ENCODE measurements around the gene FBN2. TPM values are rescaled to one million over a fixed set of nuclear protein-coding genes. Genes with fewer than 3 reads are reported as not detected.

Gene FBN2
- total RNA-seq, 1 experiment from 2014 or later, result 0.22 TPM

DNA sequence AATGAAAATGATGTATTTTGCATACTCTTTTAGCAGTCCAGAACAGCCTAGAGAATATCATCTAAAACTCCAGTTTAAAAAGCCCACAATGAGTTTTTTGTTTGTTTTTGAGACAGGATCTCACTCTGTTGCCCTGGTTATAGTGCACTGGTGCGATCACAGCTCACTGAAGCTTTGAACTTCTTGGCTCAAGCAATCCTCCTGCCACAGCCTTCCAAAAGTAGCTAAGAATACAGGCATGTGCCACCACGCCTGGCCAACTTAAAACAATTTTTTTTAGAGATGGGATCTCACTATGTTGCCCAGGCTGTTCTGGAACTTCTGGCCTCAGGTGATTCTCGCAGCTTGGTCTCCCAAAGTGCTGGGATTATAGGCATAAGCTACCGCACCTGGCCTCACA is 175.7 kb downstream of the FBN2 start:
- Histone ChIP-seq H3K27me3 (ENCODE audit: insufficient read depth, low read depth) (no peaks in the 10 kb centered on the region), H3K36me3 (ENCODE audit: low read depth) (no peaks in the 10 kb centered on the region), H3K4me3 (no peak overlapping the region), H3K79me2 (ENCODE audit: low read depth) (no peaks in the 10 kb centered on the region), H3K4me1 (replicated peaks; ENCODE audit: insufficient read depth) (no peaks in the 10 kb centered on the region), H4K20me1 (ENCODE audit: insufficient read depth) (no peaks in the 10 kb centered on the region), H3K4me2 (no peak overlapping the region), H2AFZ (no peak overlapping the region), H3K9me2 (ENCODE audit: insufficient read depth) (no peaks in the 10 kb centered on the region), H3K27ac (no peak overlapping the region), H3F3A (ENCODE audit: insufficient read depth, low read depth) (no peaks in the 10 kb centered on the region), H3K9me3 (ENCODE audit: insufficient read depth, low read depth) (no peaks in the 10 kb centered on the region)
- intact Hi-C loops (cut with micrococcal nuclease; ENCODE audit: unreplicated experiment), result no loop called here
- CTCF ChIA-PET, result no interaction called here
- TF ChIP-seq, protein P1, sequence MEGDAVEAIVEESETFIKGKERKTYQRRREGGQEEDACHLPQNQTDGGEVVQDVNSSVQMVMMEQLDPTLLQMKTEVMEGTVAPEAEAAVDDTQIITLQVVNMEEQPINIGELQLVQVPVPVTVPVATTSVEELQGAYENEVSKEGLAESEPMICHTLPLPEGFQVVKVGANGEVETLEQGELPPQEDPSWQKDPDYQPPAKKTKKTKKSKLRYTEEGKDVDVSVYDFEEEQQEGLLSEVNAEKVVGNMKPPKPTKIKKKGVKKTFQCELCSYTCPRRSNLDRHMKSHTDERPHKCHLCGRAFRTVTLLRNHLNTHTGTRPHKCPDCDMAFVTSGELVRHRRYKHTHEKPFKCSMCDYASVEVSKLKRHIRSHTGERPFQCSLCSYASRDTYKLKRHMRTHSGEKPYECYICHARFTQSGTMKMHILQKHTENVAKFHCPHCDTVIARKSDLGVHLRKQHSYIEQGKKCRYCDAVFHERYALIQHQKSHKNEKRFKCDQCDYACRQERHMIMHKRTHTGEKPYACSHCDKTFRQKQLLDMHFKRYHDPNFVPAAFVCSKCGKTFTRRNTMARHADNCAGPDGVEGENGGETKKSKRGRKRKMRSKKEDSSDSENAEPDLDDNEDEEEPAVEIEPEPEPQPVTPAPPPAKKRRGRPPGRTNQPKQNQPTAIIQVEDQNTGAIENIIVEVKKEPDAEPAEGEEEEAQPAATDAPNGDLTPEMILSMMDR (conservative IDR thresholded peaks at IDR 0.05), result no peak
- no peak for TF ChIP-seq EZH2 (IDR thresholded peaks at IDR 0.05; ENCODE audit: low read depth)
- no TSS peak for BruUV-seq (replicated peaks)
- POLR2A ChIA-PET (ENCODE audit: unreplicated experiment), result no interaction called here
- DNase-seq, result no peak

DNA sequence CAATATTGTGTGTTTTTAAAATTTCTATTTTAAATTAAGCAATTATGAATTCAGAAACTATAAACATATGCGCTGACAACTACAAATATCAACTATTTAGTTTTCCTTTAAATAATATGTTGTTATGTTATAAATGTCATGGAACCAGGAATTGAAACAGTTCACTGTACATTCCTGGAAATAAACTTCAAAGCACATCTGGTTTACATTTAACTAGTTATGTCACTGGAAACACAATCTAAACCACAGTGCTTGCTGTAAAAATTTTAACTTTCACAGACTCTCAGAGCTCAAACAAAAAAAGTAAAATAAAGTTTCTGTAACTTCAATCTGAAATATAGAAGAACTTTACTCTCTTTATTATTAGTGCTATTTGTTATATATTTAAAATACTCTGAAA is 179.2 kb downstream of the FBN2 start:
- no peaks in the 10 kb centered on the region for H3K4me1 ChIP-seq (replicated peaks; ENCODE audit: insufficient read depth)
- ChIA-PET POLR2A (ENCODE audit: unreplicated experiment) (no interaction called here), CTCF (no interaction called here)
- DNase-seq, result no peak
- no peak overlapping the region for H3K4me2 ChIP-seq
- no peaks in the 10 kb centered on the region for H3K36me3 ChIP-seq (ENCODE audit: low read depth)
- intact Hi-C loops (cut with micrococcal nuclease; ENCODE audit: unreplicated experiment), result no loop called here
- TF ChIP-seq EZH2 (IDR thresholded peaks at IDR 0.05; ENCODE audit: low read depth), result no peak
- H3K27me3 ChIP-seq (ENCODE audit: insufficient read depth, low read depth), result no peaks in the 10 kb centered on the region
- H3K4me3 ChIP-seq, result no peak overlapping the region
- H4K20me1 ChIP-seq (ENCODE audit: insufficient read depth), result no peaks in the 10 kb centered on the region
- no peak overlapping the region for H2AFZ ChIP-seq
- H3F3A ChIP-seq (ENCODE audit: insufficient read depth, low read depth), result no peaks in the 10 kb centered on the region
- no peaks in the 10 kb centered on the region for H3K9me3 ChIP-seq (ENCODE audit: insufficient read depth, low read depth)
- no peak overlapping the region for H3K27ac ChIP-seq
- H3K79me2 ChIP-seq (ENCODE audit: low read depth), result no peaks in the 10 kb centered on the region
- H3K9me2 ChIP-seq (ENCODE audit: insufficient read depth), result no peaks in the 10 kb centered on the region
- no TSS peak for BruUV-seq (replicated peaks)

DNA sequence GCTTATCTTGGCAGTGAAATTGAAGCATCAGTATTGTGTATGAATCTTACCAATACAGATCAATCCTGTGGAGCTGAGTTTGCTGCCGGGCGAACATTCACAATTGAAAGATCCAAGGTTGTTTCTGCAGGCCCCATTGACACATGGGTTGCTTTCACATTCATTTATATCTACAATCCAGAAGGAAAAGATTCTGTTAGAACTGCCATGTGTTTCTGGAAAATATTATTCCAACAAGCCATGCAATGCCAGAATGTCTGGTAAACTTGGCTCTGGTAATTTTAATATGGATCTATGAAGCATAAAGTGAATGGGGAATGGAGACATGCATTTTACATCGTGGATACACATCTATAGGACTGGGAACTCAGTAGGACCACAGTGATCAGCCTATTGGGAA is 180.8 kb downstream of the FBN2 start:
- H3K27me3 ChIP-seq (ENCODE audit: insufficient read depth, low read depth), result no peaks in the 10 kb centered on the region
- H3K27ac ChIP-seq, result no peak overlapping the region
- H3K9me2 ChIP-seq (ENCODE audit: insufficient read depth), result no peaks in the 10 kb centered on the region
- BruUV-seq (replicated peaks), result no TSS peak
- no peaks in the 10 kb centered on the region for H3K9me3 ChIP-seq (ENCODE audit: insufficient read depth, low read depth)
- no peaks in the 10 kb centered on the region for H4K20me1 ChIP-seq (ENCODE audit: insufficient read depth)
- H3K4me2 ChIP-seq, result no peak overlapping the region
- intact Hi-C loops (cut with micrococcal nuclease; ENCODE audit: unreplicated experiment), result no loop called here
- ChIA-PET CTCF (no interaction called here), POLR2A (ENCODE audit: unreplicated experiment) (no interaction called here)
- TF ChIP-seq, protein P1 (conservative IDR thresholded peaks at IDR 0.05), result no peak
- no peak for TF ChIP-seq EZH2 (IDR thresholded peaks at IDR 0.05; ENCODE audit: low read depth)
- H2AFZ ChIP-seq, result no peak overlapping the region
- H3K36me3 ChIP-seq (ENCODE audit: low read depth), result no peaks in the 10 kb centered on the region
- no peaks in the 10 kb centered on the region for H3K79me2 ChIP-seq (ENCODE audit: low read depth)
- no peaks in the 10 kb centered on the region for H3K4me1 ChIP-seq (replicated peaks; ENCODE audit: insufficient read depth)
- DNase-seq, result no peak
- H3F3A ChIP-seq (ENCODE audit: insufficient read depth, low read depth), result no peaks in the 10 kb centered on the region
- H3K4me3 ChIP-seq, result no peak overlapping the region

DNA sequence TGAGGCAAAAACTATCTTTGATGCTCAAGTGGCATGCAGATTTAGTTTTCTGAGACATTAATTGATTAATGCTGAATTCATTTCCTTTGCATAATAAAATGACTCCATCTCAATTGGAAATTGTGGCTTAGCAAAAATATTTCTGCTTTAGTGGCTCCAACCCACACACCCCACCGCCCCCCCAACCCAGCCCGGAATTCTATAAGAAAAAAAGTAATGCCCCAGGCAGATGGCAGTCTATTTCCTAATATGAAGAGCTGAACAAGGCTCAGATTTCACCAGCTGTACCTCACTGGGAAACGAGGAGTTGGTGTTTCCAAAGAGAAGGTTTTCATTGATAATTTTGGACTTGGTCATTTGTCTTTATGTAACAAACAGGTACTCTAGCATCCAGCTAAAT is 182.1 kb downstream of the FBN2 start:
- no peaks in the 10 kb centered on the region for H3K9me2 ChIP-seq (ENCODE audit: insufficient read depth)
- no peaks in the 10 kb centered on the region for H3K36me3 ChIP-seq (ENCODE audit: low read depth)
- POLR2A ChIA-PET (ENCODE audit: unreplicated experiment), result no interaction called here
- no peak overlapping the region for H3K27ac ChIP-seq
- H3K4me1 ChIP-seq (replicated peaks; ENCODE audit: insufficient read depth), result no peaks in the 10 kb centered on the region
- no peaks in the 10 kb centered on the region for H3F3A ChIP-seq (ENCODE audit: insufficient read depth, low read depth)
- no peak for DNase-seq
- H2AFZ ChIP-seq, result no peak overlapping the region
- CTCF ChIA-PET, result no interaction called here
- H3K9me3 ChIP-seq (ENCODE audit: insufficient read depth, low read depth), result no peaks in the 10 kb centered on the region
- H3K79me2 ChIP-seq (ENCODE audit: low read depth), result no peaks in the 10 kb centered on the region
- no peaks in the 10 kb centered on the region for H4K20me1 ChIP-seq (ENCODE audit: insufficient read depth)
- H3K4me2 ChIP-seq, result no peak overlapping the region
- H3K4me3 ChIP-seq, result no peak overlapping the region
- intact Hi-C loops (cut with micrococcal nuclease; ENCODE audit: unreplicated experiment), result no loop called here
- BruUV-seq (replicated peaks), result no TSS peak
- no peak for TF ChIP-seq EZH2 (IDR thresholded peaks at IDR 0.05; ENCODE audit: low read depth)
- TF ChIP-seq, protein P1 (conservative IDR thresholded peaks at IDR 0.05), result no peak
- H3K27me3 ChIP-seq (ENCODE audit: insufficient read depth, low read depth), result no peaks in the 10 kb centered on the region
